NCI-H1694 (cell line): ENCODE measurements around the gene CENPH.
"Not testable (repeated sequence)": the region's sequence is repeated elsewhere in the genome, so short reads cannot be mapped to it uniquely, and the experiment has no call there.

ENCODE experiments used
- DNase-seq: peaks from one replicate; lab custom pipeline; 2025; lab: John Stamatoyannopoulos, UW

Gene CENPH

DNA sequence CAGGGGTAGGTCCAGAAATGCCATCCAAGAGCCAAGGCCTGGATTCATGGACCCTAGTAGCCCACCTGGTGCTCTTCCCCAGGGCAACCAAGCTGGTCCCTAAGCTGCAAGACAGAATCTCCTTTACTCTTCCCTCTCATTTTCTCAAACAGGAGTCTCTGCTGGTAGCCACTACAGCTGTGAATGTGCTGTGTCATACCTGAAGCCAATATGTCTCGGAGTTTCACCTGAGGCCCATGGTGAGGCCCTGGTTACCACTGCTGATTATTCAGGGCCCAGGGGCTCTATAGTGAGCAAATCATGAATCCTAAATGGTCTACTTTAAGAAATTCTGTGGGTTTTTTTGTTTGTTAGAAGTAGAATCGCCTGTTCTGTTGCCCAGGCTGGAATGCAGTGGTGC lies 61.2 kb downstream of the CENPH start:
- no peak for DNase-seq

DNA sequence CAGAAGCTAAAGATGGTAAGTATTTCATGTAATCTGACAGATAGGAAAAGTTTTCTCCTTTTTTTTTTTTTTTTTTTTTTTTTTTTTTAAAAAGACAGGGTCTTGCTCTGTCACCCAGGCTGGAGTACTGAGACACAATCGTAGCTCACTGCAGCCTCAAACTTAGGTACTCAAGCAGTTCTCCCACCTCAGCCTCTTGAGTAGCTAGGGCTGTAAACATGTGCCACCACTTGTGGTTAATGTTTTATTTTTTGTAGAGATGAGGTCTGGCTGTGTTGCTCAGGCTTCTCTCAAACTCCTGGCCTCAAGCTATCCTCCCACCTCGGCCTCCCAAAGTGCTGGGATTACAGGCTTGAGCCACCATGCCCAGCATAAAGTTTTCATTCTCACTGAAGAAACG lies 63.1 kb downstream of the CENPH start:
- DNase-seq, result no peak

DNA sequence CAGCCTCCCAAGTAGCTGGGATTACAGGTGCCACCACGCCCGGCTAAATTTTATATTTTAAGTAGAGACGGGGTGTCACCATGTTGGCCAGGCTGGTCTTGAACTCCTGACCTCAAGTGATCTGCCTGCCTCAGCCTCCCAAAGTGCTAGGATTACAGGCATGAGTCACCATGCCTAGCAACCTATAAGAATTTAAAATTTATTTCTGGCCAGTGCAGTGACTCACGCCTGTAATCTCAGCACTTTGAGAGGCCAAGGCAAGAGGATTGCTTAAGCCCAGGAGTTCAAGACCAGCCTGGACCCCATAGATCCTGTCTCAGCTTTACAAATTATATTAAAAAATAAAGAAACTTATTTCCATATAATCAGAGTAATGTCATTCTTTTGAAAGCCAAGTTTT lies 66.6 kb downstream of the CENPH start:
- not testable (repeated sequence) for DNase-seq

DNA sequence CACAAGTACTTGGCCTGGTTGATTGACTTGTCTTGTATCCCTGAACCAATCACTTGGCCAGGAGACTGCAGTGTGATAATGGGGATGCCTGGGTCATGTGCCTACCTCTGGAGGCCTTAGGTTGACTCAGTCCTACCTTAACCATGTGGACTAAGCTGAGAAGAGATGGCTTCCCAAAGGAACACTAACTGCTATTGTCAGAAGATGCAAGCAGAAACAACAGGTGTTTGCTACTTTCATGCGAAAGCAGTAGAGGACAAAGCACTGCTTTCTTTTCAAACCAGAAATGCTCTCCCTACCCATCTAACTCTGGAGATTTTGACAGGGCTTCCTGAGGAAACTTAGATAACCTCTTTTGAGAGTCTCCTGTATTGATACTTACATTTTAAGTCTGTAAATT lies 68.2 kb downstream of the CENPH start:
- DNase-seq, result no peak
